ENCODE data around the gene NDUFB3. TPM values are rescaled to one million over a fixed set of nuclear protein-coding genes. Genes with fewer than 3 reads are reported as not detected.

Gene NDUFB3
- total and polyA plus RNA-seq, 8 donors = 58.2 to 92.9 (median 66.3) TPM

DNA sequence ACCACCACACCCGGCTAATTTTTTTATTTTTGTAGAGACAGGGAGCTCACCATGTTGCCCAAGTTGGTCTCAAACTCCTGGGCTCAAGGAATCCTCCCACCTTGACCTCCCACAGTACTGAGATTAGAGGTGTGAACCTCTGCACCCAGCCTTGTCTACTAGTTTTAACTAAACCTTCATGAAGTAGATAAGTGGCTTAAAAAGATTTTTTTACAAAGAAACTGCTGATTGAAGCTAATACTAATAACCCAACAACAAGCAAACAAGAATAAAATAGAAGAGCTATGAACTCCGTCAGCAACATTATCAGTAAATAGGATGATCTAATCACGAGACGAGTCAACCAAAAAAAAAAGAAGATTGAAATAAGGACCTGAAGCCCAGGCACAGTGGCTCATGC is 18.8 kb downstream of the NDUFB3 start:
- Histone ChIP-seq H3K4me3 (no peak overlapping the region), H3K27ac (no peak overlapping the region), H3K36me3 (peaks cover 0 to 53% of the 10 kb centered on the region in 2 donors), H3K9me3 (no peaks in the 10 kb centered on the region), H3K27me3 (no peaks in the 10 kb centered on the region), H3K4me1 (peaks cover 0 to 4% of the 10 kb centered on the region in 2 donors)
- ATAC-seq = no peak
- no peak for DNase-seq
- TF ChIP-seq, protein P1, sequence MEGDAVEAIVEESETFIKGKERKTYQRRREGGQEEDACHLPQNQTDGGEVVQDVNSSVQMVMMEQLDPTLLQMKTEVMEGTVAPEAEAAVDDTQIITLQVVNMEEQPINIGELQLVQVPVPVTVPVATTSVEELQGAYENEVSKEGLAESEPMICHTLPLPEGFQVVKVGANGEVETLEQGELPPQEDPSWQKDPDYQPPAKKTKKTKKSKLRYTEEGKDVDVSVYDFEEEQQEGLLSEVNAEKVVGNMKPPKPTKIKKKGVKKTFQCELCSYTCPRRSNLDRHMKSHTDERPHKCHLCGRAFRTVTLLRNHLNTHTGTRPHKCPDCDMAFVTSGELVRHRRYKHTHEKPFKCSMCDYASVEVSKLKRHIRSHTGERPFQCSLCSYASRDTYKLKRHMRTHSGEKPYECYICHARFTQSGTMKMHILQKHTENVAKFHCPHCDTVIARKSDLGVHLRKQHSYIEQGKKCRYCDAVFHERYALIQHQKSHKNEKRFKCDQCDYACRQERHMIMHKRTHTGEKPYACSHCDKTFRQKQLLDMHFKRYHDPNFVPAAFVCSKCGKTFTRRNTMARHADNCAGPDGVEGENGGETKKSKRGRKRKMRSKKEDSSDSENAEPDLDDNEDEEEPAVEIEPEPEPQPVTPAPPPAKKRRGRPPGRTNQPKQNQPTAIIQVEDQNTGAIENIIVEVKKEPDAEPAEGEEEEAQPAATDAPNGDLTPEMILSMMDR (IDR thresholded peaks at IDR 0.05) = no peak
- intact Hi-C loops (cut with DNase I) = no loop called here

DNA sequence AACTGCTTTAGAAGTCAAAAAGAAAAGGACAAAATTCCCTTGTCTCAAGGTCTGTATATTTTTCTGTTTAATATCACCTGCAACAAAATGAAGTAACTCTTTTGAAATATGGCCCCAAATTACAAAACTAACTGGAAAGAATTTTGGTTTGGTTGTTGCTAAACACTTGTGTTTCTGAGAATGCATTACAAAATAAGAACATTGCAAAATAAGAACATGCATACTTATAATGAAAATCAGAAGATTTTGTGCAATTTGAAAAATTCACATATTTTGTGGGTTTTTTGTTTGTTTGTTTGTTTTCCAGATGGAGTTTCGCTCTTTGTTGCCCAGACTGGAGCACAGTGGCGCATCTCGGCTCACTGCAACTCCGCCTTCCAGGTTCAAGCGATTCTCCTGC is 21.8 kb downstream of the NDUFB3 start:
- no peak for ATAC-seq
- no peaks in the 10 kb centered on the region for H3K9me3 ChIP-seq
- peaks cover 0 to 12% of the 10 kb centered on the region in 2 donors for H3K4me1 ChIP-seq
- TF ChIP-seq, protein P1 (IDR thresholded peaks at IDR 0.05) = no peak
- no peaks in the 10 kb centered on the region for H3K27me3 ChIP-seq
- H3K27ac ChIP-seq = peak overlapping the region in 1 of 2 donors; percentile 89
- intact Hi-C loops (cut with DNase I) = no loop called here
- H3K4me3 ChIP-seq = peak overlapping the region in 1 of 2 donors; percentile 21
- H3K36me3 ChIP-seq = peaks cover 0 to 24% of the 10 kb centered on the region in 2 donors
- DNase-seq = no peak

DNA sequence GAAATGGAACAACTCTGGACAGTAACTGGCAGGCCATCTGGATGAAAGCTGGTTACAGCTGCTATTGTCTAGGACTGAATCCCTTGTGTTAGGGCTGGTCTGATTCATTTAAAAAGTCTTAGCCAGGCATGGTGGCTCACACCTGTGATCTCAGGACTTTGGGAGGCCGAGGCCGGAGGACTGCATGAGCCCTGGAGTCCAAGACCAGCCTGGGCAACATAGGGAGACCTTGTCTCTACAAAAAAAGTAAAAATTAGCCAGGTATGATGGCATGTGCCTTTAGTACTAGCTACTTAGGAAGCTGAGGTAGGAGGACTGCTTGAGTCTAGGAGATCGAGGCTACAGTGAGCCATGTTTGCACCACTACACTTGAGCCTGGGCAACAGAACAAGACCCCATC is 28.7 kb downstream of the NDUFB3 start:
- no peaks in the 10 kb centered on the region for H3K36me3 ChIP-seq
- H3K27me3 ChIP-seq = no peaks in the 10 kb centered on the region
- no peaks in the 10 kb centered on the region for H3K9me3 ChIP-seq
- no peak overlapping the region for H3K27ac ChIP-seq
- intact Hi-C loops (cut with DNase I) = no loop called here
- H3K4me3 ChIP-seq = no peak overlapping the region
- H3K4me1 ChIP-seq = peaks cover 0 to 7% of the 10 kb centered on the region in 2 donors
- DNase-seq (no peak), ATAC-seq (no peak)
- TF ChIP-seq, protein P1 (IDR thresholded peaks at IDR 0.05) = no peak

DNA sequence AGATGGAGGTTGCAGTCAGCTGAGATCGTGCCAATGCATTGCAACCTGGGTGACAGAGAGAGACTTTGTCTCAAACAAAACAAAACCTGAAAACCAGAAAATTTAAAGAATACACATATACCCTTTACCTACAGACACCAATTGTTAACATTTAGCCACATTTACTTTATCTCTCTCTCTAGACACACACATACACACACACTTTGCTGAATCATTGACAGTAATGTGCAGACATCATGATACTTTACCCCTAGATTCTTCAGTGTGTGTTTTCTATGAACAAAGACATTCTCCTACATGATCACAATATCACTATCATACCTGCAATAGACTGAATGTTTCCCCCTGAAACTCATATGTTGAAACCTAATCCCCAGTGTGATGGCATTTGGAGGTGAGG is 34.0 kb downstream of the NDUFB3 start:
- Histone ChIP-seq H3K27ac (no peak overlapping the region), H3K4me1 (no peaks in the 10 kb centered on the region), H3K27me3 (no peaks in the 10 kb centered on the region), H3K36me3 (no peaks in the 10 kb centered on the region), H3K9me3 (no peaks in the 10 kb centered on the region), H3K4me3 (no peak overlapping the region)
- no peak for ATAC-seq
- DNase-seq = no peak
- TF ChIP-seq, protein P1 (IDR thresholded peaks at IDR 0.05) = no peak
- intact Hi-C loops (cut with DNase I) = no loop called here

DNA sequence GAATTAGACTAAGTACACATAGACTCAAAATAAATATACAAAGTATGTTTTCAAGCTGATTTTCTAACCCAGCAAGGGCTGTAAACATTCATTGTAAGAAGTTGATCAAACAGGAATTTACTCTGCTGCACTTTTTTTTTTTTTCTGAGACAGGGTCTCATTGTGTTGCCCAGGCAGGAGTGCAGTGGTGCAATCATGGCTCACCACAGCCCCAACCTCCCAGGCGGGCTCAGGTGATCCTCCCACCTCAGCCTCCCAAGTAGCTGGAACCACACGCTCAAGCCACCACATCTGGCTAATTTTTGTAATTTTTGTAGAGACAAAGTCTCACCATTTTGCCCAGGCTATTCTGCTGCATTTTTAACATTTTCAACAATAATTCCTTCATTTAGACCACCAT is 35.8 kb downstream of the NDUFB3 start:
- TF ChIP-seq, protein P1 (IDR thresholded peaks at IDR 0.05) = no peak
- no peaks in the 10 kb centered on the region for H3K36me3 ChIP-seq
- H3K4me3 ChIP-seq = no peak overlapping the region
- peaks cover 0 to 3% of the 10 kb centered on the region in 2 donors for H3K4me1 ChIP-seq
- H3K27me3 ChIP-seq = no peaks in the 10 kb centered on the region
- H3K27ac ChIP-seq = no peak overlapping the region
- intact Hi-C loops (cut with DNase I) = no loop called here
- no peak for DNase-seq
- ATAC-seq = no peak
- no peaks in the 10 kb centered on the region for H3K9me3 ChIP-seq
